Parathyroid adenoma (tissue), 2 donors: Measurements from ENCODE around the gene ZMIZ1.

ENCODE experiments used
- H2AFZ ChIP-seq: fragments of 300-600 bp; sonication (generic); one replicate; pipeline ENCODE4 v1.7.0; 2017; ENCODE audit warnings: antibody characterized with exemption, mild to moderate bottlenecking
- H3K27ac ChIP-seq: fragments of 300-600 bp; sonication (generic); one replicate; pipeline ENCODE4 v1.7.0; 2017
- H3K27me3 ChIP-seq: fragments of 300-600 bp; sonication (generic); one replicate; pipeline ENCODE4 v1.7.0; 2017; ENCODE audit warnings: low read length; ENCODE audit not compliant: control insufficient read depth, insufficient read depth
- H3K36me3 ChIP-seq: fragments of 300-600 bp; sonication (generic); one replicate; pipeline ENCODE4 v1.7.0; 2017; ENCODE audit warnings: low read length; ENCODE audit not compliant: control insufficient read depth, insufficient read depth
- H3K4me1 ChIP-seq: fragments of 300-600 bp; sonication (generic); one replicate; pipeline ENCODE4 v1.7.0; 2017; ENCODE audit warnings: control low read depth
- H3K4me2 ChIP-seq: fragments of 300-600 bp; sonication (generic); one replicate; pipeline ENCODE4 v1.7.0; 2017; ENCODE audit warnings: low read length
- H3K4me3 ChIP-seq: fragments of 300-600 bp; sonication (generic); one replicate; pipeline ENCODE4 v1.7.0; 2017; ENCODE audit warnings: low read depth, low read length
- H3K79me2 ChIP-seq: fragments of 300-600 bp; sonication (generic); one replicate; pipeline ENCODE4 v1.7.0; 2017; ENCODE audit warnings: control low read depth
- H3K9ac ChIP-seq: fragments of 300-600 bp; sonication (generic); one replicate; pipeline ENCODE4 v1.7.0; 2017; ENCODE audit warnings: mild to moderate bottlenecking
- H3K9me3 ChIP-seq: fragments of 300-600 bp; sonication (generic); one replicate; pipeline ENCODE4 v1.7.0; 2017; ENCODE audit warnings: low read length; ENCODE audit not compliant: control insufficient read depth
- CTCF ChIP-seq: fragments of 300-600 bp; sonication (generic); IDR thresholded peaks from one replicate; pipeline ENCODE4 v1.7.0; 2017; ENCODE audit warnings: antibody characterized with exemption, mild to moderate bottlenecking
- donor health status: primary hyperparathyroidism.

The ZMIZ1 gene

GRCh38 chr10:79280956-79281355 lies 212.2 kb downstream of the ZMIZ1 start:
- peaks cover 14% of the 10 kb centered on the region for H3K4me1 ChIP-seq
- H3K36me3 ChIP-seq: no peaks in the 10 kb centered on the region
- H3K79me2 ChIP-seq: peaks cover 17% of the 10 kb centered on the region
- no peak overlapping the region for H3K27ac ChIP-seq
- no peaks in the 10 kb centered on the region for H3K9me3 ChIP-seq
- H3K4me2 ChIP-seq: no peak overlapping the region
- H3K4me3 ChIP-seq: no peak overlapping the region
- H2AFZ ChIP-seq: no peak overlapping the region
- no peak overlapping the region for H3K9ac ChIP-seq
- H3K27me3 ChIP-seq: no peaks in the 10 kb centered on the region
- no peak for TF ChIP-seq CTCF

- H3K27ac ChIP-seq: no peak overlapping the region
These were observed 213.6 kb downstream of the ZMIZ1 start for GRCh38 chr10:79282388-79282787.

GRCh38 chr10:79283616-79284015 lies 214.8 kb downstream of the ZMIZ1 start:
- H3K4me3 ChIP-seq: no peak overlapping the region
- H3K9me3 ChIP-seq: no peaks in the 10 kb centered on the region
- H3K27me3 ChIP-seq: no peaks in the 10 kb centered on the region
- H3K79me2 ChIP-seq: peaks cover 19% of the 10 kb centered on the region
- H3K4me2 ChIP-seq: no peak overlapping the region
- H2AFZ ChIP-seq: no peak overlapping the region
- H3K27ac ChIP-seq: no peak overlapping the region
- no peak overlapping the region for H3K9ac ChIP-seq
- TF ChIP-seq CTCF: no peak
- no peaks in the 10 kb centered on the region for H3K36me3 ChIP-seq
- peaks cover 14% of the 10 kb centered on the region for H3K4me1 ChIP-seq

More at GRCh38 chr10:79282388-79282787, 213.6 kb downstream of the ZMIZ1 start:
- no peaks in the 10 kb centered on the region for H3K9me3 ChIP-seq
- H3K4me1 ChIP-seq: peaks cover 14% of the 10 kb centered on the region
- H3K36me3 ChIP-seq: no peaks in the 10 kb centered on the region
- H3K79me2 ChIP-seq: peaks cover 20% of the 10 kb centered on the region
- no peak overlapping the region for H3K4me2 ChIP-seq
- no peak overlapping the region for H3K4me3 ChIP-seq
- no peak for TF ChIP-seq CTCF
- no peak overlapping the region for H2AFZ ChIP-seq
- H3K9ac ChIP-seq: no peak overlapping the region
- no peaks in the 10 kb centered on the region for H3K27me3 ChIP-seq

- Histone ChIP-seq H3K4me3 (no peak overlapping the region), H3K9ac (no peak overlapping the region), H2AFZ (no peak overlapping the region), H3K4me2 (no peak overlapping the region), H3K9me3 (no peaks in the 10 kb centered on the region), H3K36me3 (no peaks in the 10 kb centered on the region), H3K27ac (no peak overlapping the region), H3K79me2 (peaks cover 21% of the 10 kb centered on the region), H3K4me1 (peaks cover 14% of the 10 kb centered on the region), H3K27me3 (no peaks in the 10 kb centered on the region)
- TF ChIP-seq CTCF: no peak
These were observed 215.5 kb downstream of the ZMIZ1 start for GRCh38 chr10:79284158-79284871.
